IPS-18c (cell line): ENCODE data around the gene ARHGEF37.
"Not testable (repeated sequence)": the region's sequence is repeated elsewhere in the genome, so short reads cannot be mapped to it uniquely, and the experiment has no call there.

Source experiments
- H3K4me3 ChIP-seq: 2 replicates; pipeline ENCODE4 v1.7.0; 2013; ENCODE audit warnings: low read depth, mild to moderate bottlenecking, low read length, moderate library complexity; ENCODE audit not compliant: insufficient read depth
- H3K9me3 ChIP-seq: one replicate; pipeline ENCODE4 v1.6.1; 2013; ENCODE audit warnings: mild to moderate bottlenecking, low read length, moderate library complexity; ENCODE audit not compliant: control insufficient read depth, insufficient read depth

Gene ARHGEF37

GRCh38 chr5:149588936-149589335, 7.6 kb downstream of the ARHGEF37 start:
- H3K4me3 ChIP-seq = no peak overlapping the region
- no peaks in the 10 kb centered on the region for H3K9me3 ChIP-seq

- Histone ChIP-seq H3K4me3 (no peak overlapping the region), H3K9me3 (no peaks in the 10 kb centered on the region)
Observed at GRCh38 chr5:149593370-149593769, 12.1 kb downstream of the ARHGEF37 start.

GRCh38 chr5:149594206-149594895, 13.1 kb downstream of the ARHGEF37 start:
- Histone ChIP-seq H3K4me3 (no peak overlapping the region), H3K9me3 (no peaks in the 10 kb centered on the region)

- not testable (repeated sequence) for H3K4me3 ChIP-seq, H3K9me3 ChIP-seq
Observed at GRCh38 chr5:149595105-149595504, 13.8 kb downstream of the ARHGEF37 start.

- H3K4me3 ChIP-seq = no peak overlapping the region
- H3K9me3 ChIP-seq = no peaks in the 10 kb centered on the region
Observed at GRCh38 chr5:149596712-149597111, 15.4 kb downstream of the ARHGEF37 start.

GRCh38 chr5:149597618-149598017, 16.3 kb downstream of the ARHGEF37 start:
- no peaks in the 10 kb centered on the region for H3K9me3 ChIP-seq
- no peak overlapping the region for H3K4me3 ChIP-seq

- not testable (repeated sequence) for H3K9me3 ChIP-seq, H3K4me3 ChIP-seq
Observed at GRCh38 chr5:149598234-149598633, 16.9 kb downstream of the ARHGEF37 start.

- H3K9me3 ChIP-seq = no peaks in the 10 kb centered on the region
- H3K4me3 ChIP-seq = no peak overlapping the region
Observed at GRCh38 chr5:149598966-149599365, 17.7 kb downstream of the ARHGEF37 start.

- H3K9me3 ChIP-seq = no peaks in the 10 kb centered on the region
- no peak overlapping the region for H3K4me3 ChIP-seq
Observed at GRCh38 chr5:149599375-149599774, 18.1 kb downstream of the ARHGEF37 start.

- no peaks in the 10 kb centered on the region for H3K9me3 ChIP-seq
- H3K4me3 ChIP-seq = no peak overlapping the region
Observed at GRCh38 chr5:149600932-149601331, 19.6 kb downstream of the ARHGEF37 start.

- Histone ChIP-seq H3K9me3 (no peaks in the 10 kb centered on the region), H3K4me3 (no peak overlapping the region)
Observed at GRCh38 chr5:149603210-149603609, 21.9 kb downstream of the ARHGEF37 start.

GRCh38 chr5:149603920-149604319, 22.6 kb downstream of the ARHGEF37 start:
- Histone ChIP-seq H3K4me3 (no peak overlapping the region), H3K9me3 (no peaks in the 10 kb centered on the region)

GRCh38 chr5:149604321-149604720, 23.0 kb downstream of the ARHGEF37 start:
- no peaks in the 10 kb centered on the region for H3K9me3 ChIP-seq

GRCh38 chr5:149605354-149605997, 24.2 kb downstream of the ARHGEF37 start:
- Histone ChIP-seq H3K9me3 (no peaks in the 10 kb centered on the region), H3K4me3 (no peak overlapping the region)

More at GRCh38 chr5:149604321-149604720, 23.0 kb downstream of the ARHGEF37 start:
- H3K4me3 ChIP-seq = no peak overlapping the region

- no peak overlapping the region for H3K4me3 ChIP-seq
Observed at GRCh38 chr5:149605998-149606724, 24.9 kb downstream of the ARHGEF37 start.

GRCh38 chr5:149608936-149609545, 27.7 kb downstream of the ARHGEF37 start:
- Histone ChIP-seq H3K4me3 (no peak overlapping the region), H3K9me3 (no peaks in the 10 kb centered on the region)

More at GRCh38 chr5:149605998-149606724, 24.9 kb downstream of the ARHGEF37 start:
- H3K9me3 ChIP-seq = no peaks in the 10 kb centered on the region

- Histone ChIP-seq H3K4me3 (no peak overlapping the region), H3K9me3 (no peaks in the 10 kb centered on the region)
Observed at GRCh38 chr5:149609640-149610219, 28.4 kb downstream of the ARHGEF37 start.
